Measurements from ENCODE around the gene DENND1B.

The DENND1B gene

DNA sequence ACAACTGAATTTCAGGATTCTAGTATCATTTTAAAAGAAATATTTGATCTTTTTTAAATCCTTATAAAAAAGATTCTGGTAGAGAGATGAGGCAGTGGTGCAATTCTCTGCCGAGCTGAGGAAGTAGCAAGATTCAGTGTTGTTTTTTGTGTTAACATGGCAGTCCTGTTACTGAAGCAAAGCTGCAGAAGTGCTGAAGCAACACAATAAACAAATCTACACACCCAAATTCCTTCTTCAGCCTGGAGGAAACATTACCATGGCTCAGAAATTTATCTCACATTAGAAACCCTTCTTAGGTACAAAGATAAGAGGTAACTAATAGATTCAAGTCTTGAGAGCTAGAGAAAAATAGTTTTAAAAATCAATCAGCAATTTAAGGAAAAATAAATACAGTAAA, 216.0 kb downstream of the DENND1B start:
- TF ChIP-seq, protein P1, sequence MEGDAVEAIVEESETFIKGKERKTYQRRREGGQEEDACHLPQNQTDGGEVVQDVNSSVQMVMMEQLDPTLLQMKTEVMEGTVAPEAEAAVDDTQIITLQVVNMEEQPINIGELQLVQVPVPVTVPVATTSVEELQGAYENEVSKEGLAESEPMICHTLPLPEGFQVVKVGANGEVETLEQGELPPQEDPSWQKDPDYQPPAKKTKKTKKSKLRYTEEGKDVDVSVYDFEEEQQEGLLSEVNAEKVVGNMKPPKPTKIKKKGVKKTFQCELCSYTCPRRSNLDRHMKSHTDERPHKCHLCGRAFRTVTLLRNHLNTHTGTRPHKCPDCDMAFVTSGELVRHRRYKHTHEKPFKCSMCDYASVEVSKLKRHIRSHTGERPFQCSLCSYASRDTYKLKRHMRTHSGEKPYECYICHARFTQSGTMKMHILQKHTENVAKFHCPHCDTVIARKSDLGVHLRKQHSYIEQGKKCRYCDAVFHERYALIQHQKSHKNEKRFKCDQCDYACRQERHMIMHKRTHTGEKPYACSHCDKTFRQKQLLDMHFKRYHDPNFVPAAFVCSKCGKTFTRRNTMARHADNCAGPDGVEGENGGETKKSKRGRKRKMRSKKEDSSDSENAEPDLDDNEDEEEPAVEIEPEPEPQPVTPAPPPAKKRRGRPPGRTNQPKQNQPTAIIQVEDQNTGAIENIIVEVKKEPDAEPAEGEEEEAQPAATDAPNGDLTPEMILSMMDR (IDR thresholded peaks at IDR 0.05; ENCODE audit: borderline replicate concordance, control extremely low read depth, extremely low read depth, insufficient read depth, missing control alignments): no peak
- in situ Hi-C loops (cut with MboI; ENCODE audit: low sequenced_read_pairs, unreplicated experiment): no loop called here
- no peak for DNase-seq (ENCODE audit: low spot score)

DNA sequence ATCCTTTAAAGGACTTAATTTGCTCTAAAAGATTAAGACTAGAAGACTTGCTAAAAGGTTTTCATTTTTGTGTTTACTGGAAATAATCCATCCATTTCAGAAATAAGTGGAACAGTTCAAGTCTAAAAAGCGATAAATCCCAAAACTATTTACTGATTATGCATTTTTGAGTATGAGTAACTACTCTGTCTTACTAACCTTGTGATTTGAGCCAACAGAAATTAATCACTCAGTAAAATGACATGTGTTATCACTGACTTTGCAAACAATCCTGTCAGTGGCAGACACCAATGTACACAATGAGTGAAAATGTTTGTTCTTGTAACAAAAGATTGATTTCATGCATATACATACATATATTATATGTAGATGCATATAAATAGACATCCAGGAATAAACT, 218.0 kb downstream of the DENND1B start:
- TF ChIP-seq, protein P1 (IDR thresholded peaks at IDR 0.05; ENCODE audit: borderline replicate concordance, control extremely low read depth, extremely low read depth, insufficient read depth, missing control alignments): no peak
- in situ Hi-C loops (cut with MboI; ENCODE audit: low sequenced_read_pairs, unreplicated experiment): no loop called here
- no peak for DNase-seq (ENCODE audit: low spot score)

DNA sequence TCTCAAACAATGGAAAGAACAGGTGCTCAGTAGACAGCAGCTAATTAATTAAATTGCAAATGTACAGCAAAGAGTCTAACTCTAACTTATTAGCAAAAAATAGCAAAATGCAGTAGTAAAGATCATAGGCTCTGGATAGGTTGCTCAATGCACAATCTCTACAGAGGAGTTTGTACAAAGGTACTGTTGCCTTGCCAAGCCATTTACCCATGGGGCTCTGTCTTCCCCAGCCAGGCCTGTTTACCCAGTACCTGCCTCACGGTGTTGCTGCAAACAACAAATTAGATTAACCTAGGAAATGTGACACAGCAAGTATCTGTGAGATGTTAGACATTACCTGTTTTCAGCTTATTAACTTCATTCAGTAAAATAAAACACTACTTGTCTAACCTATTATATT, 222.0 kb downstream of the DENND1B start:
- in situ Hi-C loops (cut with MboI; ENCODE audit: low sequenced_read_pairs, unreplicated experiment): no loop called here
- TF ChIP-seq, protein P1 (IDR thresholded peaks at IDR 0.05; ENCODE audit: borderline replicate concordance, control extremely low read depth, extremely low read depth, insufficient read depth, missing control alignments): no peak
- DNase-seq (ENCODE audit: low spot score): no peak

DNA sequence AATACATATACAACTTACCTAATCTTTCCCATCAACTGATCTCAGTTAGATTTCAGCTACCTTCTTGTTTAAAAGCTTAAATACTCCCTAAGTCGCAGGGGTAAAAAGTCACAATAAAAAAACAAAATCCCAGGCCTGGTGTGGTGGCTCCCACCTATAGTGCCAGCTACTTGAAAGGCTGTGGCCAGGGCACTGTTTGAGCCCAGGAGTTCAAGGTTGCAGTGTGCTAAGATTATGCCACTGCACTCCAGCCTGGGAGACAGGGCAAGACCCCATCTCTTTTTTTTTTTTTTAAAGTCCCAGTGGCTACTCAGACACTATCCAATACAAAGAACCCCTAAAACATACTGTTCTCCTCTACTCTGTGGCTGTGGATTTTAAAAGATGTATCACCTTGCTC, 228.3 kb downstream of the DENND1B start:
- TF ChIP-seq, protein P1 (IDR thresholded peaks at IDR 0.05; ENCODE audit: borderline replicate concordance, control extremely low read depth, extremely low read depth, insufficient read depth, missing control alignments): no peak
- no peak for DNase-seq (ENCODE audit: low spot score)
- in situ Hi-C loops (cut with MboI; ENCODE audit: low sequenced_read_pairs, unreplicated experiment): no loop called here

DNA sequence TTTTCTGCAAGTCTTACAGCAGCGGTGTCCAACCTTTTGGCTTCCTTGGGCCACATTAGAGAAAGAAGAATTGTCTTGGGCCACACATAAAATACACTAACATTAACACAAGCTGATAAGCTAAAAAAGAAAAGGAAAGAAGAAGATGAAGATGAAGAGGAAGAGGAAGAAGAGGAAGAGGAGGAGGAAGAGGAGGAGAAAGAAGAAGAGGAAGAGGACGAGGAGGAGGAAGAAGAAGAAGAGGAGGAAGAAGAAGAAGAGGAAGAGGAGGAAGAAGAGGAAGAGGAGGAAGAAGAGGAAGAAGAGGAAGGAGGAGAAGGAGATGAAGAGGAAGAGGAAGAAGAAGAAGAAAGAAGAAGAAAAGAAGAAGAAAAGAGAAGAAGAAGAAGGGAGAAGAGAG, 230.7 kb downstream of the DENND1B start:
- in situ Hi-C loops (cut with MboI; ENCODE audit: low sequenced_read_pairs, unreplicated experiment): no loop called here
- DNase-seq (ENCODE audit: low spot score): no peak
- TF ChIP-seq, protein P1 (IDR thresholded peaks at IDR 0.05; ENCODE audit: borderline replicate concordance, control extremely low read depth, extremely low read depth, insufficient read depth, missing control alignments): no peak

DNA sequence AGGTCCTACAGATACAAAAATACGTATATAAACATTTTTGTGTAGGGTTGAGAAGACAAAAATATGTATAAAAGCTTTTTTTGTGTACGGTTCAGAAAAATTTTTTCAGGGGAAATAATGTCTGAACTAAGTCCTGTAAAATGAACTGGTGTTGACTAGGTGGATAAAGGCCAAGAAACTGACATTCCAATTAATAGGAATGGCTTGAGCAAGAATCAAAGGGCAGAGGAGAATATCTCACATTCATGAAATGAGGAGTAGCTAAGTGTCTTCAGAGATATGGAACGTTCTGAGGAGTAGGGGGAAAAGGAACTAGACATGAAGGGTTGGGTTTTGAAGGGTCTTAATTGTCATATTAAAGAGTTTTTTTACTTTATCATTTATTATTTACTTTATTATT, 231.2 kb downstream of the DENND1B start:
- in situ Hi-C loops (cut with MboI; ENCODE audit: low sequenced_read_pairs, unreplicated experiment): no loop called here
- TF ChIP-seq, protein P1 (IDR thresholded peaks at IDR 0.05; ENCODE audit: borderline replicate concordance, control extremely low read depth, extremely low read depth, insufficient read depth, missing control alignments): no peak
- no peak for DNase-seq (ENCODE audit: low spot score)

DNA sequence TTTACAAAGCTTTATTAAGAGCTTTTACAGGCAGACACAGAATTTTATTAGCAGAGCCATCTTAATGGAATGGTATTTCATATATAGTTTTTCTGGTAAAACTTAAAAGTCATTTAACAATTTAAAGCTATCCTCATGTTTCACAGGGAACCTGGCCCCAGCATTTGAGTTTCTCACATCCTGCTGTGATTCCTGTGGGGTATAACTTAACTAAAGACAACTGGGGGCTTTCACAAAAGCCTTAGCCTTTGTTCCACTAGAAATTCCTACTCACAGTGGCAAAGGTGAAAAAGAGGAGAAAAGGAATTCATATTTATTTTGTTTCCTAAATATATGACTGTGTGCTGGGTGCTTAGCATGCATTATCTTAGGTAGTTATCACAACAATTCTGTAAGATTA, 233.9 kb downstream of the DENND1B start:
- in situ Hi-C loops (cut with MboI; ENCODE audit: low sequenced_read_pairs, unreplicated experiment): no loop called here
- TF ChIP-seq, protein P1 (IDR thresholded peaks at IDR 0.05; ENCODE audit: borderline replicate concordance, control extremely low read depth, extremely low read depth, insufficient read depth, missing control alignments): no peak

More for the DNA sequence above, 233.9 kb downstream of the DENND1B start:
- DNase-seq (ENCODE audit: low spot score): no peak

Measured in GM13976 (cell line).